SK-N-DZ (cell line): Measurements from ENCODE around the gene PATJ.
"Not testable (repeated sequence)": the region's sequence is repeated elsewhere in the genome, so short reads cannot be mapped to it uniquely, and the experiment has no call there.

Source experiments
- DNase-seq: peaks from one replicate; pipeline ENCODE4 v3.0.0-alpha.2; 2015; ENCODE audit warnings: low spot score

Gene PATJ

DNA sequence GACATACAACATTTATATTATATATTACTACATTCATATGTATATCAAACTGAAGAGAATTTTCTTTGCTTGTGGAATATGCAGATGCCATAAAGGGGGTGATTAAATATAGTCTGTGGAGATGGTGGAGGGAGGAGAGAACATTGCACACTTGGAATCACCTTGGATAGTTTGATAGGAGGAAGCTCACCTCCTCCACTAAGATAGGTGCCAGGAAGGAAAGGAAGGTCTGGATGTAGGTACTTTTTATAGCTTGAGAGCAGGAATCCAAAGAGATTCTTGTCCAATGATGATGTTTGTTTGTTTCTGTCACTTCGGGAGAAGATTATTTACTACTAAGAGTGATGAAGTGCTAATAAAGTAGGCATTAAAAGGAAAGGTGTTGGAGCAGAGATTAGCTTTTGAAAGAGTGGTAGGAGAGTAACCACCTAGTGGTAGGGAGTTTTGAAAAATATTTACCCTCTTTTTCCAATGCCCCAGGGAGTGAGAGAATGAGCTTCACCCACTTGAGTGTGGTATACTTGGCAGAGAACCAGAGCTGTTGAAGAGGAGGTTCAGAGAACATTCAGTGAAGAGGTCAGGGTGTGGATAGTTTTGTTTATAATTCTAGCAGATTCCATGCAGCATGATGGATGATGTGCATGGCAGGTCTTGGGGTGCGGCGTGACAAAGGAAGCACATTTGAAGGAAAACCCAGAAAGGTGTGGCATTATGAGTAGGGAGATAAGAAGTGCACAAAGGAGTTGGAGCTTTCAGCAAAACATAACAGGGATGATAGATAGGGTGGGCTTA is 145.0 kb downstream of the PATJ start:
- no peak for DNase-seq

- DNase-seq: no peak
Observed at GRCh38 chr1:61887931-61888564, 145.8 kb downstream of the PATJ start.

DNA sequence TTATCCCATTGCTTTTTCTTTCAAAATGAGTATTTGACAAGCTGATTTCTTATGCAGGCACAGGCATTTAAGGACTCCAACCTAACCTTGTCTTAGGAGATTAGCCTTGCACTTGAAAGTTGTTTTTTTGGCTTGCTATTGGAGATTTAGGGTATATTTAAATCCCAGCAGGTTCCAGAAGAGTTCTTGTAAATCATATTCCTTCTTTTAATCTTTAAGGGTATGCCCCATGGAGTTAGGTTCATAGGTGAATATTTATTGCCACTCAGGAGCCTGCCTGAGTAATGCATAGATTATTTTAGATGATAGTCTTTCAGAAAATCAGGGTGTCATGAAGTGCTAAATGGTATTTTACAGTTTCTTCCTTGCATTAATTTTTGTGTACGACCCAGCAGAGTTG is 146.5 kb downstream of the PATJ start:
- DNase-seq: no peak

DNA sequence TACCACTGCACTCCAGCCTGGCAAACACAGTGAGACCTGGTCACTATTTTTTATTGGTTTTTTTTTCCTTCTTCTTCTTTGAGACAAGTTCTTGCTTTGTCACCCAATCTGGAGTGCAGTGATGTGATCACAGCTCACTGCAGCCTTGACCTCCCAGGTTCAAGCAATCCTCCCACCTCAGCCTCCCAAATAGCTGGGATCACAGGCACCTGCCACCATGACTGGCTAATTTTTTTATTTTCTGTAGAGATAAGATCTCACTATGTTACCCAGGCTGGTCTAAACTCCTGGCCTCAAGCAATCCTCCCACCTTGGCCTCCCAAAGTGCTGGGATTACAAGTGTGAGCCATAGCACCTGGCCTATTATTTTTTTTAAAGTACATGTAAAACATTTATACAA is 148.2 kb downstream of the PATJ start:
- not testable (repeated sequence) for DNase-seq

- DNase-seq: no peak
Observed at GRCh38 chr1:61892977-61893376, 150.7 kb downstream of the PATJ start.

DNA sequence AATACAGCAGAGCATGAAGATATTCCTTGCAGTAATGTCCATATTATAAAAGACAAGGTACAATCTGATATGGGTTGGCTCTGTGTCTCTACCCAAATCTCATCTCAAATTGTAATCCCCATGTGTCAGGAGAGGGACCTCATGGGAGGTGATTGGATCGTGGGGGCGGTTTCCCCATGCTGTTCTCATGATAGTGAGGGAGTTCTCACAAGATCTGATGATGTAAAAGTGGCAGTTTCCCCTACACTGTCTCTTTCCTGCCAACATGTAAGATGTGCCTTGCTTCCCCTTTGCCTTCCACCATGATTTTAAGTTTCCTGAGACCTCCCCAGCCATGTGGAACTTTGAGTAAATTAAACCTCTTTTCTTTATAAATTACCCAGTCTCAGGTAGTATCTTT is 152.0 kb downstream of the PATJ start:
- not testable (repeated sequence) for DNase-seq

- no peak for DNase-seq
Observed at GRCh38 chr1:61895175-61895574, 152.9 kb downstream of the PATJ start.

DNA sequence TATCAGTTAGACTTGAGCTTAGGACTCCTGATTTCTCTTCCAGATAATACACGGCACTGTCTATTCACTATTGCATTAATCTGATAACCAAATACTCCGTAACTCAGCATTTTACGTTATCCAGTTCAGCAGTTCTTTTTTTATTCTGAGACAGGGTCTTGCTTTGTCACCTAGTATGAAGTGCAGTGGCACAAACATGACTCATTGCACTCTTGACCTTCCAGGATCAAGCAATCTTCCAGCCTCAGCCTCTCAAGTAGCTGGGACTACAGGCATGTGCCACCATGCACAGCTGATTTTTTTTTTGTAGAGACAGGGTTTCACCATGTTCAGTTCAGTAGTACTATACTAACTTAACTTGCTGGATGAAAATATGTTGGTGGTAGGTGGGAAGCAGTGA is 156.4 kb downstream of the PATJ start:
- DNase-seq: no peak

DNA sequence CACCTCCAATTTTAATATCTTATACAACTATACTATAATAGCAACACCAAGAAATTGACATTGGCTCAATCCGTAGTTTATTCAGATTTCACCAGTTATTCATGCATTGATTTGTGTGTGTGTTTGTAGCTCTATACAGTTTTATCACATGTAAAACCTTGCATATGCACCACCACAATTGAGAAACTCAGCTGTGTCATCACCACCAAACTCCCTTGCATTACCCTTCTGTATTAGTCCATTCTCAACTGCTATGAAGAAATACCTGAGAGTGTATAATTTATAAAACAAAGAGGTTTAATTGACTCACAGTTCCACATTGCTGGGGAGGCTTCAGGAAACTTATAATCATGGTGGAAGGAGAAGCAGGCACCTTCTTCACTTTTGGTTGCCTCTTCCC is 162.1 kb downstream of the PATJ start:
- no peak for DNase-seq

DNA sequence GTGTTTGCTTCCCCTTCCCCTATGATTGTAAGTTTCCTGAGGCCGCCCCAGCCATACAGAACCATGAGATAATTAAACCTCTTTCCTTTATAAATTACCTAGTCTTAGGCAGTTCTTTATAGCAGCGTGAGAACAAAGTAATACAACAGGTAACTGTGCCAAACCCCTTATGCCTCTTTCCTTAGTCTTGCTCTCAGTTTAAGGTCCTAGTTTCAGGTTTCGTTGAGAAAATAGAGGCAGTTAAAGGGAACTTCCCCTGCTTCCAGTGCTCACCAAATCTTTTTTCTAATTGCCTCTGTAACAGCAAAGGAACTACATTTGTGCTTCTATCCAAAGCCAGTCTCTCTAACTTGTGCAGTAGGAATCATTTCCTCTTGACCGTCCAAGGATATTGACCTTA is 164.8 kb downstream of the PATJ start:
- no peak for DNase-seq

GRCh38 chr1:61910035-61910434 is 167.8 kb downstream of the PATJ start:
- DNase-seq: no peak

DNA sequence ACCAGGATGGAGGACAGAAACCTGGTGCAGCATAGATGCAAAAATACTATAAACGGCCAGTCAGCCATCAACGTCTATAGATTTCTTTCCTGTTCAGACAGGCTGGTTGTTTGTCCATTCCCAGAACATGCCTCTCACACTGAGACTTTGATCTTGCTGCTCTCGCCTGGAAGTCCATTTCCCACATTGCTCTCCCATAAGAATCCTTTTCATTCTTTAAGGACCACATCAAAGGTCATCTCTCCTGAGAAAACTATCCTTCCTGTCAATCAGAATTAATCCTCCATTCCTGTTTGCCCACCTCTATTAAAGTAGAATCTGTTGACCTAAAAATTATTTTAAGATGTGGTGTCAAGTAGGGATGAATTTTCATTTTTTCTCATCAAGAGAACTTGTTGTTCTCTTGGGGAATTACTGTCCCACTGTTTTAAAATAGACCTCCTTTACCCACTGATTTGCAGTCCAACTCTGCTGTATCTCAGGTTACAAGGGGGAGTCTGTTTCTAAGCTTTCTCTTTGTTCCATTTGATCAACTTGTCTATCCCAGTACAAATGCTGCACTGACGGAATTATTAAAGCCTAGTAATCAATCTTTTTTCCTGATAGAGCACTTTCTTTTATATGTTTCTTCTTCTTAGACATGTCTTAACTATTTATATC is 172.7 kb downstream of the PATJ start:
- DNase-seq: no peak

DNA sequence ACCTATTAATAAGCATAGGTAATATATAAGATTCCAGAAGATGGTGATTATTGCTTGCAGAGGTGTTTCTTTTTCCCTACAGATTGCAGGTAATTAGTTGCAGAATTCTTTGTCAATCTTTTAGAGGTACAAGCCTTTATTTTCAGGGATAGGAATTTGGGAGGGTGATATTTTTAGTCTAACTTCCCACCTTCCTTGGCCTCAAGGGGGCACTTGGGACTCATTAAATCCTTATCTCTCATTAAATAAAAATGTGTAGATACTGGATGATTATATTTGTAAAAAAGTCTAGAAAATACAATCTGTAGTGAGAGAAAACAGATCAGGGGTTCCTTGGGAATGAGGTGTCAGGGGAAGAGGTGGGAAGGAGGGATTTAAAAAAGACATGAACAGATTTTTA is 179.2 kb downstream of the PATJ start:
- no peak for DNase-seq

- no peak for DNase-seq
Observed at GRCh38 chr1:61922950-61923480, 180.7 kb downstream of the PATJ start.

GRCh38 chr1:61925591-61926298 is 183.5 kb downstream of the PATJ start:
- DNase-seq: no peak

DNA sequence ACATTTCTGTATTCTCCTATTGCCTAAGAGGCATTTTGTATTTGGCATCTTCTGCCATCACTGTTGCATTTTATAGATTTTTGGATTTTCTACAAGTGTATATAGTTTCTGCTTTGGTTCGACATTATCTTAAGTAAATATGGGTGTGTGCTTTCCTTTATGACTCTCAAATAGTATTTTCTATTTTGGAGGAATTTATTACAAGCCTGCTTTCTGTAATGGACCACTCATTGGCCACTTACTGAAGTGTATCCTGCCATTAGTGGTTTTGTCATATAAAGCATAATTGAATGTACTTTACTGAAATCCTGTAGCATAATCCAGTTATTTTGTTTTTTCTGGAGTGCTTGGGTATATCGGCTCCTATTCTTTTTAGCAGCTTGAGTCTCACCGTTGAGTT is 184.3 kb downstream of the PATJ start:
- DNase-seq: no peak

DNA sequence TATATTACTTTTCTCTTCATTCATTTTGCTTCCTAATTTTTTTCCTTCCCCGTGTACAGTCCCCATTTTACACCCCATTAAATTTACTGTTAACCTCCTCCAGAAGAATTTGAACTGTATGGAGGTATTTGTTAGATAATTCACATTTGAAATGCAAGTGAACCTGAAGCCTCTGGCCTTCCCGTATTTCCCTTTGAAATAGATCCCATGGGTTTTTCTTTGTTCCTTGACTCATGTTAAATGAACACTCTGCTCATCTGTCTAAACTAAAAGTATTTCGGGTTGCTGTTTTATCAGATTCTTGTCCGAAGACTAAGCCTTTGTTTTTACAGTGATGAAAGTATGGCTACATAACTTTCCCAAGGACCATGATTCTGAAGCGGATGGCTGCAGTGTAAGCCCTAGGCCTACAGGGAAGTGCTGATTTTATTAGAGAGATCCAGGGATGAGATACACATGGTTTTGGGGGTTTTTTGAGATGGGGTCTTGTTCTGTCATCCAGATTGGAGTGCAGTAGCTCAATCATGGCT is 187.9 kb downstream of the PATJ start:
- DNase-seq: no peak

- DNase-seq: no peak
Observed at GRCh38 chr1:61931587-61932279, 189.5 kb downstream of the PATJ start.

- no peak for DNase-seq
Observed at GRCh38 chr1:61935516-61935915, 193.2 kb downstream of the PATJ start.

- DNase-seq: no peak
Observed at GRCh38 chr1:61936839-61937238, 194.6 kb downstream of the PATJ start.

DNA sequence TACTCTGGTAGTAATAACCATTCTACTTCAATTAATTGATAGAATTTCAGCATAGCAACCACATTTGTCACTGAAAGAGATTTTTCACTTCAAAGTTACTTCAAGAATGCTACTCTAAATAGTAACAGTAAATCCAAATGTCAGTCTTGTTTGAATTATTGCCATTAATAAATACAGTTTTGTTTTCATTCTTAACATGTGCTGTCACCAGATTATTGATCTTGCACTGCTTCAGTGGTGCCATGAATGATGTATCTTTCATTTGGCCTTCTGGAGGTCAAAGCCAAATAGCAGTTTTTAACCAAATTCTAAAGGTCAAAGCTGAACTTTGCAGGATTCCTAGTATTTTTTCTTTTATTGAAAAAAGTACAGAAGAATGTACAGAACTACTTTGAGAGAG is 199.5 kb downstream of the PATJ start:
- no peak for DNase-seq
